ENCODE data around the gene UBR3.
"Not testable (repeated sequence)": the region's sequence is repeated elsewhere in the genome, so short reads cannot be mapped to it uniquely, and the experiment has no call there.

Gene UBR3

DNA sequence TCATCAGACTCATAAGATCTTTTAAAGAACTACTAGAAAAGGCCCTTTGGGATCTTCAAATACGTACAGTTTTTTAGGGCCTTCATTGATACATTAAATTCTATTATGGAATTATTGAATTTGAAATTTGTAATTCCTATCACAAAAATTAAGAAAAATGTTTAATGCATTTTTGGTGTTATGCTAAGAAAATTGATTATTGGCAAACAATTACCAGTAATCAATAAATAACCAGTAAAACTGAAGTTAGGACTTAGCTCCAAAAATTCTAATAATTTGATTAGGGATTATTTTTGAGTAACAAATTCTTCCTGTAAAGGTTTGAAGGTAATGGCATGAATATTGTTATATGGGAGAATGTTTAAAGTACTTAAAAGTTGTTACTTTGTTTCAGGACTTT is 119.3 kb downstream of the UBR3 start:
- DNase-seq, result no peak

DNA sequence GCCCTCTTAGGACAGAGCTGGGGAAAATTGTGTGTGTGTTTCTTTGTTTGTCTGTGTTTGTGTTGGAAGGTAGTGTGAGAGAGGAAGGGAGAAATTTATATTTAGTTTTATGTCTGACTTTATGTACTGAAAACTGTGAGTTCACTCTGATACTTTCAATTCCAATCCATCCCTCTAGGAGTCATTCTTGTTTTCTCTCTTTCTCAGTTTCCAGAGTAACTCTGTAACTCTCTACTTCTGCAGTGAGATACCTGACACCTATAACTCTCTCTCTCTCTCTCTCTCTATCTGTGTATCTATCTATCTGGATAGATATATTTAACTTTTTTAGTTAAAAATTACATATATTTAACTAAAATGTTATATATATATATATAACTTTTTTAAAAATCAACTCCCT is 128.7 kb downstream of the UBR3 start:
- DNase-seq, result no peak

DNA sequence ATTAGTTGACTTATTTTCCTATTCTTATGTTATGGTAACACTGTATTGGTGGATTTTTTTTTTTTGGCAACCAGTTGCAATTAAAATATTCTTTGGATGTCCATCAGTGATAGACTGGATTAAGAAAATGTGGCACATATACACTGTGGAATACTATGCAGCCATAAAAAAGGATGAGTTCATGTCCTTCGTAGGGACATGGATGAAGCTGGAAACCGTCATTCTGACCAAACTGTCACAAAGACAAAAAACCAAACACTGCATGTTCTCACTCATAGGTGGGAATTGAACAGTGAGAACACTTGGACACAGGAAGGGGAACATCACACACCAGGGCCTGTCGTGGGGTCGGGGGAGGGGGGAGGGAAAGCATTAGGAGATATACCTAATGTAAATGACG is 130.0 kb downstream of the UBR3 start:
- not testable (repeated sequence) for DNase-seq

DNA sequence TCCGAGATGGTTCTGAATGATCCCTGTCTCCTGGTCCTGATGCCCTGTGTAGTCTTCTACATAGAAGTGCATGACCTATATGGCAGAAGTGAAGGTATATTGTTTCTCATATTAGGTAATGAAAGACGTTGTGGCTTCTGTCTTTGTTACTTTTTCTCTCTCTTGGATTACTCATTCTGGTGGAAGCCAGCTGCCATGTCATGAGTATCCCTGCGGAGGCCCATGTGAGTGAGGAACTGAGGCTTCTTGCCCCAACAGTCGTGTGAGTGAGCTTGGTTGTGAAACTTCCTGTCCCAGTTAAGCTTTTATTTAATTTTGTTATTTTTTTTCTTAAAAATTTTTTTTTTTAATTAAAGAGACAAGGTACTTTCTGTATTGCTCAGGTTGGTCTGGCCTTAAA is 134.7 kb downstream of the UBR3 start:
- DNase-seq, result no peak

DNA sequence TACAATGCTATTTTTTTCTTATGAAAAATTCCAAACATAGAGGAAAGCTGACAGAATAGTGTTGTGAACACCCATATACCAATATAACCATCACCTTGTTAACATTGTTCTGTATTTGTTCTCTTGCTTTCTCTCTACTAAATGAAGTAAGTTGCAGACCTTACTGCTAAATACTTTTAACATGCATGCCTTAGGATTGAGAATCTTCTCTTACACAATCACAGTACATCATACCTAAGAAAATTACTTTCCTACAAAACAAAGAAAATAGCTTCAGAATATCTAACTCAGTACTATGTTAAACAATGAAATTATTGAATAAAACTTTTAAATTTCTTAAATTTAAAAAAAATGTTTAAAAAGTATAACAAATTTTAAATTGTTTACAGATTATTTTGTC is 136.5 kb downstream of the UBR3 start:
- DNase-seq, result no peak

DNA sequence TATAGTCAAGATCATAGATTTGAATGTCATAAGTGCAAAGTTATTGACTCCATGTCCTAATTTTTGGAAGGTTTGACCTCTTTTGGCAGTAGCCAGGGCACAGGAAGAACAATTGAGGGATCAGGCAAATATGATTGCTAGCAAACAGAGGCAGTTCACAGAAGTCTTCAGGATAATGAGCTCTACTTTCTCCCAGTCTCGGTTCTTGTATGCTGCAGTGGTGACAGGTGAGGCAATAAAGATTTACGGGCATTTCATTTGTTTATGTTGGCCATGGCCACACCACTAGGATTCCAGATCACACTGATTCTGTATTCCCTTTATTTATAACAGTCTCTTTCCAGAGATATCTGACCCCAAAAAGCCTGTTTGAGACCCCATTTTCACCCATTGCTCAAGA is 137.5 kb downstream of the UBR3 start:
- DNase-seq, result no peak

DNA sequence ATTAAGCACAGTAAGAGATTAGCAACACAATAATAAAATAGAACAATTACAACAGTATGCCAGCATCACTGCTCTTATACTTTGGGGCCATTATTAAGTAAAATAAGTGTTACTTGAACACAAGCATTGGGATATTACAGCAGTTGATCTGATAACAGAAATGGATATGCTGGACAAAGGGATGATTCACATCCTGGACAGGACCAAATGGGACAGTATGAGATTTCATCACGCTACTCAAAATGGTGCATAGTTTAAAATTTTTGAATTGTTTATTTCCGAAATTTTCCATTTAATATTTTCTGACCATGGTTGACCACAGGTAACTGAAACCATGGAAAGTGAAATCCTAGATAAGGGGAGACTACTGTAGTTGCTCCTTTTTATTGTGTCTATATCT is 138.2 kb downstream of the UBR3 start:
- no peak for DNase-seq

DNA sequence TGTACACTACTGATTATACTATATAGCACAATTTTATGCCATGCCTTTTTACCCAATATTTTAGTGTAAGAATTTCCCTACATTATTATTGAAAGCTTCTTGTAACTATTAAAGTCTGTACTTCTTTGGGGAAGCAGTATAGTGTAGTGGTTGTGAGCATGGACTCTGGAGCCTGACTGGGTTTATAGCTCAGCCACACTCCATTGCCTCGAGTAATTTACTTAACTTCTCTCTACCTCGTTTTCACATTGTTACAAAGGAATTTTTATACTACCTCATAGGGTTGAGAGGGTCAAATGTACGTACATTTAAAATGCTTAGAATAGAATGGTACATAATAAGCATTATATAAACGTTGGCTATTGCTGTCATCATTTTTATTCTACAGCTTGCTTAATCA is 139.2 kb downstream of the UBR3 start:
- DNase-seq, result no peak

DNA sequence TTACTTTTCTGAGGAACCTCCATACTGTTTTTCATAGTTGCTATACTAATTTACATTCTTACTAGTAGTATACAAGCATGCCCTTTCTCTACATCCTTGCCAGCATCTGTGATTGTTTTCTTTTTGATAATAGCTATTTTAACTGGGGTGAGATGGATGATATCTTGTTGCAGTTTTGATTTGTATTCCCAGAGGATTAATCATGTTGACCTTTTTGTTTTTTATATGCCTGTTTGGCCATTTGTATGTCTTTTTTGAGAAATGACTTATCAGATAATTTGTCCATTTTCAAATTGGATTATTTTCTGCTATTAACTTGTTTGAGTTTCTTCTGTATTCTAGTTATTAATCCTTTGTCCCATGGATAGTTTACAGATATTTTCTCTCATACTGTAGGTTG is 141.5 kb downstream of the UBR3 start:
- no peak for DNase-seq

DNA sequence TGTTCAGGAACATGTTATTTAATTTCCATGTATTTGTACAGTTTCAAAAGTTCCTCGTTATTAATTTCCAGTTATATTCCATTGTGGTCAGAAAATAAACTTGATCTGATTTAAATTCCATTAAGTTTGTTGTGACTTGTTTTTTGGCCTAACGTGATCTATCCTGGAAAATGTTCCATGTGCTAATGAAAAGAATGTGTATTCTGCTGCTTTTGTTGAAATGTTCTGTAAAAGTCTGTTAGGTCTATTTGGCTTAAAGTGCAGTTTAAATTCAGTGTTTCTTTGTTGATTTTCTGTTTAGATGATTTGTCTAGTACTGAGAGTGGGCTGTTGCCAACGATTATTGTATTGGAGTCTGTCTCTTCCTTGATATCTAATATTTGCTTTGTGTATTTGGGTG is 148.0 kb downstream of the UBR3 start:
- no peak for DNase-seq

DNA sequence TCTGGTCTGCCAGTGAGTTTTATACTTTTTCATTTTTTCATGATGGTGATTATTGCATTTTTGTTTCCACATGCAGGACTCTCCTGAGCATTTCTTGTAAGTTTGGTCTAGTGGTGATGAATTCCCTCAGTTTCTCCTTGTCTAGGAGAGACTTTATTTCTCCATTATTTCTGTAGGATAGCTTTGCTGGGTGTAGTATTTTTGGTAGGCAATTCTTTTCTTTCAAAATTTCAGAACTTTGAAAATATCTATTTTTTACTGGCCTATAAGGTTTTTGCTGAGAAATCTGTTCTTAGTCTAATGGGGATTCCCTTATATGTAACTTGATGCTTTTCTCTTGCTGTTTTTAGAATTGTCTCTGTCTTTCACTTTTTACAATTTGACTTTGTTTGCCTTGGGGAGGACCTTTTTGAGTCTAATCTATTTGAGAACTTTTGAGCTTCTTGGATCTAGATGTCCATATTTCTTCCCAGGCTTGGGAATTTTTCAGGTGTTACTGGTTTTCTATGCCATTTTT is 149.1 kb downstream of the UBR3 start:
- no peak for DNase-seq

DNA sequence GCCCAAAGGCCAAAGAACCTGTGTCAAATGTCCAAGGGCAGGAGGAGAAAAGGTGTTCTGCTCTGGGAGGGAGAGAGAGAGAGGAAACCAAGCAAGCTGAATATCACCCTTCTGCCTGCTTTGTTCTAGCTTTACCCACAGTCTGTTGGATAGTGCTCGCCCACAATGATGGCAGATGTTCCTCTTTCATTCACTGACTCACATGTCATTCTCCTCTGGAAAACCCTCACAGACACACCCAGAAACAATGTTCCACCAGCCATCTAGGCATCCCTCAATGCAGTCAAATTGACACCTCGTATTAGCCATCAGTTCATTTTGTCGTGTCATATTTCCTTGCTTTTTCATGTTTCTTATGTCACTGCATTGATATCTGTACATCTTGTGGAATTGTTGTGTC is 150.3 kb downstream of the UBR3 start:
- no peak for DNase-seq

DNA sequence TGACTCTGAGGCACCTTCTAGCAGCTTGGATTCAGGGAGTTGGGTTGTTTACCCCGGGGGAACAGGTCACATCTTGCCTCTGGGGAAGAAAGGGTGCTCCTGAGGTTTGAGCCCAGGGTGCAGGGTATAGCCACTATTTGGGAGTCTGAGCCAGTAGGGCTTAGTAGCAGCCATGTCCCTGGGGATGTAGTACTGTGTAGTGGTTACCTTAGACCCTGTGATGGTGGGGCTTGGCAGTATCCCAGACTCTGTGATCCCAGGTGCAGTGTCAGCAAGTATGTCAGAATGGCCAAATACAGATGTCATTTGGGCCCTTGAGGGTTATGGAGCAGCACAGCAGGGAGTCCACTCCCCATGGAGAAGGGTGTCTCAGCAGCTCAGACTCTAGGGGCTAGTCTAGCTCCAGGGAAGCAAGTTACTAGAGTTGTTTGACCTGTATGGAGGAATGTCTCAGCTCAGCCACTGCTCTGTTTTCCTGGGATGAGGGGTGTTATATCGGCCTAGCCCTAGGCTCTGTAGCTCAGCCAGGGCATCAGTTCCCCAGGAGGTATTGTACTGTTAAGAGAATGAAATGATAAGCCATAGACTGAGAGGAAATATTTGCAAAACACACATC is 151.3 kb downstream of the UBR3 start:
- no peak for DNase-seq

DNA sequence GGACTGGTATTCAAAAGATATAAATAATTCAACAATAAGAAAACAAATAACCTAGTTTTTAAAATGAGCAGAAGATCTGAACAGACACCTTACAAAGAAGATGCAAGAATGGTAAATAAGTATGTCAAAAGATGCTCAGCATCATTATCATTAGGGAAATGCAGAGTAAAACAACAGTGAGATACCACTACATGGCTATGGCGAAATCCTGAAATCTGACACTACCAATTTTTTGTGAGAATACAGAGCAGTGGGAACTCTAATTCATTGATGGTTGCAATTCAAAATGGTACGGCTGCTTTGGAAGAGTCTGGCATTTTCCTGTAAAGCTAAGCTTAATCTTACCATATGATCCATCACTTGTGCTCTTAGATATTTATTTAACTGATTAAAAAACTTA is 151.8 kb downstream of the UBR3 start:
- no peak for DNase-seq

DNA sequence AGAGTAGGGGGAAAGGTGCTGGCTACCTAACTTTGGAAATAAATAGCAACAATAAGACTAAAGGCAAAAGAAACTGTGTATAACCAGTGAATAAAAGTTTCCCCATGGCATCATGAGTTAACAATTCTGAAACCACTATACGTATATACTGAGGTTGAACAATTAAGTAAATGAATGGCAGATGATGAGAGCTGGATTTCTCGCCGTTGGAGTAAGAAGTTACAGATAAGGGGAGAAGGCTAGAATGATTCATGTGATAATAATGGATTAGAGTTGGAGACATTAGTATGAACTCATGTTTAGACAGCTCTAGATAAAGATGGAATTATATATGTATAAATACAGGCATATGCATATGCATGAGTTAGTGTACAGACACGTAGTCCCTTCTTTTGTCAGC is 152.7 kb downstream of the UBR3 start:
- no peak for DNase-seq

DNA sequence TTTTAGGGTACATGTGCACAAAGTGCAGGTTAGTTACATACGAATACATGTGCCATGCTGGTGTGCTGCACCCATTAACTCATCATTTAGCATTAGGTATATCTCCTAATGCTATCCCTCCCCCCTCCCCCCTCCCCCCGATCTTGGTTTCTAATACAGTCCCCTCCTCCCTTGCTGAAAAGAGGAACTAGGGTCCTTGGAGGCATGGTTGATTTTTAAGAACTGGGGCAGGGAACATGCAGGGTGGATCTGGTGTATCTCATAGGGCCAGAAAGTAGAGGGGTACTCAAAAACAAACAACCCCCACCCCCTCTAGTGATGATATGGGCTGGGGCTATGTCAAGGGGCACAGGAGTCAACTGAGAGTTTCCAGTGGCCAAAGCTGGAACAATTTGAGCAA is 153.4 kb downstream of the UBR3 start:
- DNase-seq, result no peak

DNA sequence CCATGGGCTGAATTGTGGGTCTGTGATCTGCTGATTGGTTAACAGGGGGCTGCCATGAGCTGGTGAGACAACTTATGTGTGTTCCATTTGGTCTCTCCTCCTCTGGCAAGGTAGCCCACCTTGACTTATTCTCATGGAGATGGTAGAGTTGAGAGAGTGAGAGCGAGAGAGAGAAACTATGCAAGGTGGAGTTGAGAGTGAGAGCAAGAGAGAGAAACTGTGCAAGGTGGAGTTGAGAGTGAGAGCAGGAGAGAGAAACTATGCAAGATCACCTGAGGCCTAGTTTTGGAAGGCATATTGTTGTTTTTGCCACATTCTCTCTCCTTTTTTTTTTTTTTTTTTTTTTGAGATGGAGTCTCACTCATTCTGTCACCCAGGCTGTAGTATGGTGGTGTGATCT is 155.7 kb downstream of the UBR3 start:
- DNase-seq, result no peak

DNA sequence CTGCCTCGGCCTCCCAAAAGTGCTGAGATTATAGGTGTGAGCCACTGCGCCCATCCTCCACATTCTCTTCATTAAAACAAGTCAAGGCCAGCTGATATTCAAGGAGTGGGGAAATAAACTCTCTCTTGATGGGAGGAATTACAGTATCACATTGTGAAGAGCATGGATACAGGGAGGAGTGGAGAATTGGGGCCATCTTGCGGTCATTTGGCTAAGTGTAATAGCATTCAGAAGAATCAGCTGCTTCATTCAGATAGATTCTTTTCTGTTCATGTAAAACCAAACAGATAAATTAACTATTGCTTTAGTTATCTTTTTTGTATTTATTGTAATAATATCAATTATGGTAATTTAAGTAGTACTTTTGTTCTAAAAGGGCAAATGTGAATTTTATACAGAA is 156.3 kb downstream of the UBR3 start:
- no peak for DNase-seq

DNA sequence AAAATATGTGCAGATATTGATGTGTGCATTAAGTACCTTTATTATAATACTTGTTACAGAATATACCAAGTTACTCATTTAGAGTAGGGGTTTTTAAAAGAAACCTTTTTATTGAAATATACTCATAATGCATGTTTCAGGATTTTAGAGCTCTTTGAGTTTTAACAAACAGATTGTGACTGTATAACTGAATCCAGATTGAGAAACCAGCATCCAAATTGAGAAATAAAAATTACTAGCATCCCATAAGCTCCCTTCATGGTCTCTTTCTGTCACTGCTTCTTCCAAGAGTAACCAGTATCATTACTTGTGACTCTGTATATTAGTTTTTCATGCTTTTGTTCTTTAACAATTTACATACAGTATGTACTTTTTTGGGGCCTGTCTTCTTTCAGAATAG is 156.9 kb downstream of the UBR3 start:
- no peak for DNase-seq

DNA sequence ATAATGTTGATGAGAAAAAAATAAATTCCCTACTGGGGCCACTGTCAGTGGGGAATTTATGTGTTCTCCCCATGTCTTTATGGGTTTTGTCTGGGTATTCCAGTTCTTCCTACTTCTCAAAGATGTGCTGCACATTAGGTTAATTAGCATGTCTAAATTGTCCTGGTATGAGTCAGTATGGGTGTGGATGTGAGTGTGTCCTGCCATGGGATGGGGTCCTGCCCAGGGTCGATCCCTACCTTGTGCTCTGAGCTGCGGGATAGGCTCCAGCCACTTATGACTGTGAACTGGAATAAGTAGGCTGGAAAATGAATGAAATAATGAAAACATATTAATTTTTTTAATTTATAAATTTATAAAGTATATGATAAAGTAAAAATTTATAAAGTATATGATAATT is 167.5 kb downstream of the UBR3 start:
- no peak for DNase-seq

DNA sequence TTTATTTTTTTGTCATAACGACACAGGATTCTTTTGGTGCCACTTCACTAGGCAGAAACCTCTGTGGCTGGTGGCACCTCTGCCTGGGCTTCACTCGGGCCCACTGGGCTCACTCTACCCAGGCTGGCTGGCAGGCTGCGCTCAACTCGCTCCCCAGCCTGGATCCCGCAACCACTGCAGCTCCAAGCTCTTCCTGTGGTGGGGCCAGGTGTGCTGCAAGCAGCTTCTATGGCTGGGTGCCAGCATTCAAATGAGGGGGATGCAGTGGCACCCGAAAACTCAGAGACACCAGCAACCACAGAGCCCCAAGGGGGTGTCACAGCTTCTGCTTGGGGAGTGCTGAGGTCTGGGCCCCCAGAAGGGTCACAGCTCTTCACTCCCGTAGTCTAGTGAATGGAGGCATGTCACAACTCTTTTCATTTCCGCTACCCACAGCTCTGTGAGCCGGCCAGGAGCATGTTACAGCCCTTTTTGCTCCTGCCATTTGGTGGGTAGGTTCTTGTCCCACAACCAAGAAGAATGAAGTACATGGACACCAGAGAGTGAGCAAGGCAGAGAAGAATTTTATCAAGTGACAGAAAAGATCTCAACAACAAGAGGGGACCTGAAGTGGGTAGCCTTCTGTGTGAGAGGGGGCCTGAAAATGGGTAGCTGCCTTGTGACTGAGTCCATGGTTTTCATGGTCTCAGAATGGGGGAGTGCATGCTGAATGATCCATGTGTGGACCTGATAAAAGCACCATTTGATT is 170.1 kb downstream of the UBR3 start:
- no peak for DNase-seq

DNA sequence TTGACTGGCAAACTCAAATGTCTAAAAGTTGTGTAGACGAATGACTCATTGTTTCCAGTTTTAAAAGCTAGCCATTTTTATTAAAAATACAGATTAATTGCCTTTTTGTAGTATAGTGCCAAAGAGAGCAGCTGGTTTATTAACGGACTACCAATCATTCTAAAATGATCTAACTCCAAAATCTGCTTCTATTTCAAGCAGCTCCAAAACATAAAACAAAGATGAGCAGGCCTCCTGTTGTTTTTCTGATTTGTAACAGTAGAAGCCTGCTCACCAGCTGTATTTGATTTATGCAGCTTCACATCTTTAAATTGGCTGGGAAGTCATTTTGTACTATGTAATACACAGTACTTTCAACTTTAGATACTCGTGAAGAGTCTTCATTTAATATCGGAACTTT is 171.8 kb downstream of the UBR3 start:
- no peak for DNase-seq

DNA sequence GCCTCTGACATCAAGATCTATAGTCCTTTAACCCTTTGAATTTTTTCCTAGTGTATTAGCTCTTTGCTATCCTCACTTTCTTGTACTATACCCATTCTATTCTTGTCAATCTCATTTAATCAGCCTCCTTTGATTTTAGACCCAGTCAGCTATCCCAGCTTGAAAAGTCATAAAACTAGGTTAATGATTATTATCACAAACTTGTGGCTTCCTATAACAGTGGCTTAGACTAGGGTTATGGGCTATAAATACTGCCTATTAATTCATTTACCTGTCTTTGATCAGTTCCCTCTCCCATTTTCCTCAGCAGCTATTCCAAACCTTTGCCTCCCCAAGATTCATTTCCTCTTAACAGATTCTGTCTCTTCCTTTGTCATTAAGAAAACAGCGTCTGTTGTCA is 174.8 kb downstream of the UBR3 start:
- DNase-seq, result no peak

DNA sequence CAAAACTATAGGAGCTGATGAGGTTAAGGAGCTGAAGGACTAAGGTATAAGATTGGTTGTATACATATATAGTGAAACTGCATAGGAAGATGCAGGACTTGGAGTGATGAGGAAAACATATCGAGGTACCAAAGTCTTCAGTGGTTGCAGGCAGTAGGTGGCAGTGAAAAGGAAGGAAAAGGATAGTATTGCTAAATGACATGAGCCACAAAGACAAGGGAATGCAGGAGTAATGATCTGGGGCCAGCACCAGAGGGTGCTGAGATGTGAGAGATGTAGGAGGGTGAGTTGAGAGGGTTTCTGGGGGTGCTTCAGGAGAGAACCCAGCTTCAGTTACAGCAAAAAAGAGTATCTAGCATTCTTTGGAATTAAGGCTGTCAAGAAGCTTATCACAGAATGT is 178.4 kb downstream of the UBR3 start:
- no peak for DNase-seq
